Panc1 (cell line): ENCODE results near the gene SELENBP1. TPM values are rescaled to one million over a fixed set of nuclear protein-coding genes. Genes with fewer than 3 reads are reported as not detected.

Experiments used
- ATAC-seq: fragments of 200-7000 bp; cut with Tn5 transposase; 2 replicates; pipeline ENCODE4 v1.9.1; 2020; ENCODE audit warnings: mild to moderate bottlenecking, moderate library complexity
- BruUV-seq: library from RNA; stranded (reverse); fragments of 400-500 nt; replicated peaks from 2 replicates; lab custom pipeline; 2021; lab: Mats Ljungman, UMichigan
- CTCF ChIA-PET: fragments of 300-600 bp; sonication (Branson Sonifier 250); formaldehyde crosslinking; loops from one replicate; lab custom pipeline; 2022; ENCODE audit warnings: antibody characterized with exemption; lab: Charles Lee
- POLR2A ChIA-PET: fragments of 300-600 bp; sonication (Branson Sonifier 250); formaldehyde crosslinking; loops from one replicate; lab custom pipeline; 2022; ENCODE audit warnings: antibody characterized with exemption; lab: Charles Lee
- DNase-seq: peaks from one replicate; pipeline ENCODE4 v3.0.0-alpha.2; 2010; ENCODE audit warnings: low read depth, low spot score
- H3K27ac ChIP-seq: 2 replicates; pipeline ENCODE4 v1.5.1; 2011; ENCODE audit warnings: mild to moderate bottlenecking, low read length, inconsistent platforms
- H3K27me3 ChIP-seq: fragments of 200-500 bp; sonication (Bioruptor generic); 2 replicates; pipeline ENCODE4 v1.6.0; 2014; ENCODE audit warnings: low read length, inconsistent platforms; ENCODE audit not compliant: control insufficient read depth, insufficient read depth
- H3K36me3 ChIP-seq: fragments of 200-500 bp; sonication (Bioruptor generic); 2 replicates; pipeline ENCODE4 v1.5.1; 2014; ENCODE audit warnings: inconsistent platforms, mild to moderate bottlenecking, low read length, moderate library complexity; ENCODE audit not compliant: control insufficient read depth, insufficient read depth
- H3K4me1 ChIP-seq: 2 replicates; pipeline ENCODE4 v1.5.1; 2011; ENCODE audit warnings: inconsistent platforms, mild to moderate bottlenecking, low read length, moderate library complexity; ENCODE audit not compliant: control insufficient read depth, insufficient read depth
- H3K4me3 ChIP-seq, 2 experiments: 2 replicates each; pipeline ENCODE4 v1.5.1; 2011 to 2012; ENCODE audit warnings: low read depth in 2 of 2, low read length in 2 of 2, mild to moderate bottlenecking in 2 of 2, inconsistent platforms in 1 of 2, moderate library complexity in 1 of 2
- H3K9me3 ChIP-seq: fragments of 200-500 bp; sonication (Bioruptor generic); 2 replicates; pipeline ENCODE4 v1.5.1; 2014; ENCODE audit warnings: low read depth, mild to moderate bottlenecking, inconsistent platforms, low read length, moderate library complexity; ENCODE audit not compliant: control insufficient read depth, insufficient read depth
- POLR2AphosphoS5 ChIP-seq: IDR thresholded peaks from 2 replicates; pipeline ENCODE4 v1.6.1; 2012; ENCODE audit warnings: mild to moderate bottlenecking, low read depth, low read length, moderate library complexity
- SIN3A ChIP-seq: IDR thresholded peaks from 2 replicates; pipeline ENCODE4 v1.6.1; 2012; ENCODE audit warnings: low read depth, mild to moderate bottlenecking, low read length, moderate library complexity, borderline replicate concordance; ENCODE audit not compliant: insufficient read depth
- TCF7L2 ChIP-seq: IDR thresholded peaks from 2 replicates; pipeline ENCODE4 v1.6.1; 2011; ENCODE audit warnings: mild to moderate bottlenecking, low read depth, low read length, inconsistent platforms
- in situ Hi-C: cut with HindIII; loops from 2 replicates; pipeline ENCODE4 v1.10.0; 2016; ENCODE audit warnings: low sequenced_read_pairs, low pct_unique_long_range_greater_than_20kb
- intact Hi-C: fragments of 100-400 bp; cut with micrococcal nuclease; formaldehyde crosslinking; loops from one replicate; pipeline ENCODE4 v1.10.0; 2022; ENCODE audit not compliant: unreplicated experiment
- total RNA-seq: library from RNA; stranded (reverse); gene quantifications from one replicate; pipeline ENCODE4 v1.2.1, GENCODE V29; 2021; ENCODE audit not compliant: unreplicated experiment
- TF ChIP-seq, protein P1 (sequence below), 2 experiments: IDR thresholded peaks; 2 replicates each; pipeline ENCODE4 v1.6.1; 2011 to 2012; ENCODE audit warnings: low read depth in 2 of 2, control low read depth in 1 of 2, low read length in 1 of 2, mild to moderate bottlenecking in 1 of 2, moderate library complexity in 1 of 2; ENCODE audit not compliant: insufficient read depth in 1 of 2
- TF ChIP-seq, protein P2 (sequence below): fragments of 450-650 bp; IDR thresholded peaks from 2 replicates; pipeline ENCODE4 v1.5.1; 2017; ENCODE audit warnings: mild to moderate bottlenecking

SELENBP1 gene
- total RNA-seq, 1 experiment from 2014 or later = 5.9 TPM

DNA sequence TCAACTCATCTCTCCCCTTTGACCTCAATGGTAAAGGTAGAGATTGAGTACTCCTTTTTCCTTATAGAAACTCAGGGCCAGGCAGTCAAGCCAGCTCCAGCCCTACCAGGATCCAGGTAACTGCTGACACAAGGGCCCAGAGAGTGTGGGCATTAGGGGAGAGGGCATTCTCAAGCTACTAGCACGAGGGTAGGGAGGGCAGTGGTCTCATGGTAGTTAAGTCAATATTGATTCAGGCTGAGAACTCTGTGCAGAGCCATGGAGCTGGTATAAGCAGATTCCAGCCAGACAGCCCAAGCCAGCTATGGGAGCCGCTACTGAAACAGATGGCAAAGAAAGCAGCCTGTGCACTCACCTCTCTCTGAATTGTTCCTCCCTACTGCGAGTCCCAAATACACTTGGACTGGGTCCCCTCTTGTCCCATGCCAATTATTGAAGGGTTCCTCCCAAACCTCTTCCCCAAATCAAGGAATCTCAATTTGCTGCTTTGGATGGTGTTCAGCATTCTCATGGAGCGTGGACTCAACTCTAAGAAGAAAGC, 48.0 kb downstream of the SELENBP1 start:
- H3K27ac ChIP-seq = no peak overlapping the region
- CTCF ChIA-PET = no interaction called here

DNA sequence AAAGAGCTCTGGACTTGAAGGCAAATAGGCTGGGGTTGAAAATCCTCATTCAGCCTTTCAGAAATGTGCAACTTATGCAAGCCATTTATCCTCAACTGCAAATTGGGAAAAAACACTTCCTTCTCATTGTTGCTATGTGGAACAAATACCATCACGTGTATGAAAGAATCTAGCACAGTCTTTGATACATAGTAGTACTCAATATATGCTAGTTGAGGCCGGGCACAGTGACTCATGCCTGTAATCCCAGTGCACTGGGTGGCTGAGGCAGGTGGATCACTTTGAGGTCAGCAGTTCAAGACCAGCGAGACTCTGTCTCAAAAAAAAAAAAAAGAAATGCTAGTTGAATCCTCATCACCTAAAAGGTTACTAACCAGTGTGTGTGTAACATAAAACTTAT, 53.5 kb downstream of the SELENBP1 start:
- Histone ChIP-seq H3K27ac (no peak overlapping the region), H3K36me3 (no peaks in the 10 kb centered on the region; the same call in 1 of the 2 replicates), H3K4me1 (peaks cover 7% of the 10 kb centered on the region; the same call in 1 of the 2 replicates), H3K4me3 (no peak overlapping the region), H3K9me3 (no peaks in the 10 kb centered on the region), H3K27me3 (no peaks in the 10 kb centered on the region)
- BruUV-seq = no TSS peak
- TF ChIP-seq, protein P1, sequence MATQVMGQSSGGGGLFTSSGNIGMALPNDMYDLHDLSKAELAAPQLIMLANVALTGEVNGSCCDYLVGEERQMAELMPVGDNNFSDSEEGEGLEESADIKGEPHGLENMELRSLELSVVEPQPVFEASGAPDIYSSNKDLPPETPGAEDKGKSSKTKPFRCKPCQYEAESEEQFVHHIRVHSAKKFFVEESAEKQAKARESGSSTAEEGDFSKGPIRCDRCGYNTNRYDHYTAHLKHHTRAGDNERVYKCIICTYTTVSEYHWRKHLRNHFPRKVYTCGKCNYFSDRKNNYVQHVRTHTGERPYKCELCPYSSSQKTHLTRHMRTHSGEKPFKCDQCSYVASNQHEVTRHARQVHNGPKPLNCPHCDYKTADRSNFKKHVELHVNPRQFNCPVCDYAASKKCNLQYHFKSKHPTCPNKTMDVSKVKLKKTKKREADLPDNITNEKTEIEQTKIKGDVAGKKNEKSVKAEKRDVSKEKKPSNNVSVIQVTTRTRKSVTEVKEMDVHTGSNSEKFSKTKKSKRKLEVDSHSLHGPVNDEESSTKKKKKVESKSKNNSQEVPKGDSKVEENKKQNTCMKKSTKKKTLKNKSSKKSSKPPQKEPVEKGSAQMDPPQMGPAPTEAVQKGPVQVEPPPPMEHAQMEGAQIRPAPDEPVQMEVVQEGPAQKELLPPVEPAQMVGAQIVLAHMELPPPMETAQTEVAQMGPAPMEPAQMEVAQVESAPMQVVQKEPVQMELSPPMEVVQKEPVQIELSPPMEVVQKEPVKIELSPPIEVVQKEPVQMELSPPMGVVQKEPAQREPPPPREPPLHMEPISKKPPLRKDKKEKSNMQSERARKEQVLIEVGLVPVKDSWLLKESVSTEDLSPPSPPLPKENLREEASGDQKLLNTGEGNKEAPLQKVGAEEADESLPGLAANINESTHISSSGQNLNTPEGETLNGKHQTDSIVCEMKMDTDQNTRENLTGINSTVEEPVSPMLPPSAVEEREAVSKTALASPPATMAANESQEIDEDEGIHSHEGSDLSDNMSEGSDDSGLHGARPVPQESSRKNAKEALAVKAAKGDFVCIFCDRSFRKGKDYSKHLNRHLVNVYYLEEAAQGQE (IDR thresholded peaks at IDR 0.05; ENCODE audit: insufficient read depth in 1 of 2, low read depth in 2 of 2, low read length in 1 of 2) = no peak
- ATAC-seq = no peak
- CTCF ChIA-PET = no interaction called here
- POLR2A ChIA-PET = interaction anchor here (0.7 kb wide), 1 partner anchor 35 kb away, joined by 3 read pairs; no protein-coding TSS in a partner anchor
- intact Hi-C loops (no loop called here), in situ Hi-C loops (no loop called here)
- DNase-seq = no peak

More for the DNA sequence above, 48.0 kb downstream of the SELENBP1 start:
- no peak for DNase-seq
- intact Hi-C loops = no loop called here
- POLR2A ChIA-PET = no interaction called here
- Histone ChIP-seq H3K4me1 (peaks cover 15% of the 10 kb centered on the region), H3K9me3 (no peaks in the 10 kb centered on the region), H3K27me3 (no peaks in the 10 kb centered on the region), H3K36me3 (peaks cover 5% of the 10 kb centered on the region; the same call in 1 of the 2 replicates), H3K4me3 (no peak overlapping the region)
- TF ChIP-seq TCF7L2 (no peak), SIN3A (no peak), POLR2AphosphoS5 (no peak)
- TF ChIP-seq, protein P1 (IDR thresholded peaks at IDR 0.05; ENCODE audit: insufficient read depth in 1 of 2, low read depth in 2 of 2, low read length in 1 of 2) = no peak
- TF ChIP-seq, protein P2, sequence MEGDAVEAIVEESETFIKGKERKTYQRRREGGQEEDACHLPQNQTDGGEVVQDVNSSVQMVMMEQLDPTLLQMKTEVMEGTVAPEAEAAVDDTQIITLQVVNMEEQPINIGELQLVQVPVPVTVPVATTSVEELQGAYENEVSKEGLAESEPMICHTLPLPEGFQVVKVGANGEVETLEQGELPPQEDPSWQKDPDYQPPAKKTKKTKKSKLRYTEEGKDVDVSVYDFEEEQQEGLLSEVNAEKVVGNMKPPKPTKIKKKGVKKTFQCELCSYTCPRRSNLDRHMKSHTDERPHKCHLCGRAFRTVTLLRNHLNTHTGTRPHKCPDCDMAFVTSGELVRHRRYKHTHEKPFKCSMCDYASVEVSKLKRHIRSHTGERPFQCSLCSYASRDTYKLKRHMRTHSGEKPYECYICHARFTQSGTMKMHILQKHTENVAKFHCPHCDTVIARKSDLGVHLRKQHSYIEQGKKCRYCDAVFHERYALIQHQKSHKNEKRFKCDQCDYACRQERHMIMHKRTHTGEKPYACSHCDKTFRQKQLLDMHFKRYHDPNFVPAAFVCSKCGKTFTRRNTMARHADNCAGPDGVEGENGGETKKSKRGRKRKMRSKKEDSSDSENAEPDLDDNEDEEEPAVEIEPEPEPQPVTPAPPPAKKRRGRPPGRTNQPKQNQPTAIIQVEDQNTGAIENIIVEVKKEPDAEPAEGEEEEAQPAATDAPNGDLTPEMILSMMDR = no peak
- no peak for ATAC-seq
- BruUV-seq = no TSS peak
- in situ Hi-C loops = no loop called here
